Esophagus squamous epithelium (tissue), 5 donors: ENCODE results near the gene CFAP77. TPM values are rescaled to one million over a fixed set of nuclear protein-coding genes. Genes with fewer than 3 reads are reported as not detected.

ENCODE experiments used
- DNase-seq: peaks from one replicate; lab custom pipeline; 2025; lab: John Stamatoyannopoulos, UW
- H3K27ac ChIP-seq, 4 donors: fragments of 200-600 bp; sonication (generic); one replicate each; pipeline ENCODE4 v1.5.1; 2016 to 2019; ENCODE audit warnings: mild to moderate bottlenecking in 1 of 4
- H3K27me3 ChIP-seq, 4 donors: fragments of 200-600 bp; sonication (generic); 1 replicate in 3 of 4; 2 replicates in 1 of 4; pipeline versions ENCODE4 v1.5.1 to v1.6.0; 2017 to 2021; ENCODE audit warnings: antibody characterized with exemption in 1 of 4
- H3K36me3 ChIP-seq, 3 donors: fragments of 200-600 bp; sonication (generic); one replicate each; pipeline ENCODE4 v1.5.1; 2016 to 2019
- H3K4me1 ChIP-seq, 3 donors: fragments of 200-600 bp; sonication (generic); one replicate each; pipeline ENCODE4 v1.5.1; 2017 to 2019
- H3K4me3 ChIP-seq, 4 donors: fragments of 200-600 bp; sonication (generic); 1 replicate in 3 of 4; 2 replicates in 1 of 4; pipeline ENCODE4 v1.5.1; 2016 to 2019; ENCODE audit warnings: mild to moderate bottlenecking in 2 of 4, moderate library complexity in 1 of 4
- H3K9me3 ChIP-seq, 3 donors: fragments of 200-600 bp; sonication (generic); one replicate each; pipeline ENCODE4 v1.5.1; 2016 to 2019
- CTCF ChIP-seq, 6 experiments: fragments of 450-650 bp in 4 of 6; fragments of 200-600 bp in 2 of 6; sonication (generic) in 2 of 6; IDR thresholded peaks; one replicate each; pipeline ENCODE4 v1.5.1; 2016 to 2019; ENCODE audit warnings: antibody characterized with exemption in 6 of 6, mild to moderate bottlenecking in 4 of 6, moderate library complexity in 4 of 6
- POLR2A ChIP-seq, 4 donors: fragments of 450-650 bp; IDR thresholded peaks; one replicate each; pipeline ENCODE4 v1.6.1; 2017; ENCODE audit warnings: antibody characterized with exemption in 4 of 4, mild to moderate bottlenecking in 4 of 4, moderate library complexity in 3 of 4
- WGBS, 2 donors: methylation state at CpG; one replicate each; pipeline ENCODE4 v1.1.5; 2018; 5-methylcytosine and 5-hydroxymethylcytosine counted together
- intact Hi-C: fragments of 100-400 bp; cut with DNase I; formaldehyde crosslinking; loops from one replicate; pipeline ENCODE4 v1.15.0; 2022
- total RNA-seq, 4 donors: library from RNA; depleted of rRNA; stranded (reverse); fragments of >200 nt; gene quantifications; one replicate each; pipeline ENCODE4 v1.1.0, GENCODE V29; 2016
- donor health status: DM: yes; HTN: yes; CAD: no.

CFAP77 gene
- total RNA-seq, 4 donors from 2014 or later = not detected

GRCh38 chr9:132554755-132555154 is 144.7 kb downstream of the CFAP77 start:
- no peaks in the 10 kb centered on the region for H3K9me3 ChIP-seq
- no peak for TF ChIP-seq CTCF (IDR thresholded peaks at IDR 0.05)
- TF ChIP-seq POLR2A (IDR thresholded peaks at IDR 0.05) = no peak
- no peaks in the 10 kb centered on the region for H3K36me3 ChIP-seq
- no peak overlapping the region for H3K4me3 ChIP-seq
- intact Hi-C loops = no loop called here
- 88 to 89% methylated on average over 2 of the region's 2 CpGs for WGBS, 2 donors
- no peaks in the 10 kb centered on the region for H3K4me1 ChIP-seq
- H3K27ac ChIP-seq = no peak overlapping the region
- peaks cover 0 to 74% (median 0%) of the 10 kb centered on the region in 4 donors for H3K27me3 ChIP-seq
- DNase-seq = no peak

GRCh38 chr9:132555528-132555927 is 145.5 kb downstream of the CFAP77 start:
- Histone ChIP-seq H3K9me3 (no peaks in the 10 kb centered on the region), H3K4me3 (no peak overlapping the region), H3K27ac (no peak overlapping the region), H3K4me1 (no peaks in the 10 kb centered on the region), H3K36me3 (no peaks in the 10 kb centered on the region), H3K27me3 (peaks cover 0 to 77% (median 0%) of the 10 kb centered on the region in 4 donors)
- DNase-seq = no peak
- WGBS, 2 donors = 46 to 62% methylated on average over 6 to 8 of the region's 8 CpGs
- intact Hi-C loops = no loop called here
- TF ChIP-seq CTCF (IDR thresholded peaks at IDR 0.05) (no peak), POLR2A (IDR thresholded peaks at IDR 0.05) (no peak)

GRCh38 chr9:132556235-132556634 is 146.2 kb downstream of the CFAP77 start:
- no peak overlapping the region for H3K4me3 ChIP-seq
- intact Hi-C loops = no loop called here
- no peaks in the 10 kb centered on the region for H3K36me3 ChIP-seq
- peaks cover 0 to 77% (median 0%) of the 10 kb centered on the region in 4 donors for H3K27me3 ChIP-seq
- no peak overlapping the region for H3K27ac ChIP-seq
- 49 to 57% methylated on average over 4 to 5 of the region's 6 CpGs for WGBS, 2 donors
- TF ChIP-seq POLR2A (IDR thresholded peaks at IDR 0.05) (no peak), CTCF (IDR thresholded peaks at IDR 0.05) (no peak)
- no peaks in the 10 kb centered on the region for H3K9me3 ChIP-seq
- no peaks in the 10 kb centered on the region for H3K4me1 ChIP-seq
- no peak for DNase-seq

GRCh38 chr9:132556714-132557113 is 146.7 kb downstream of the CFAP77 start:
- Histone ChIP-seq H3K9me3 (no peaks in the 10 kb centered on the region), H3K27me3 (peaks cover 0 to 82% (median 0%) of the 10 kb centered on the region in 4 donors), H3K27ac (no peak overlapping the region), H3K36me3 (no peaks in the 10 kb centered on the region), H3K4me3 (no peak overlapping the region), H3K4me1 (no peaks in the 10 kb centered on the region)
- no peak for DNase-seq
- intact Hi-C loops = no loop called here
- 54 to 59% methylated on average over 20 to 26 of the region's 26 CpGs for WGBS, 2 donors
- TF ChIP-seq POLR2A (IDR thresholded peaks at IDR 0.05) (no peak), CTCF (IDR thresholded peaks at IDR 0.05) (no peak)

GRCh38 chr9:132557159-132557558 is 147.1 kb downstream of the CFAP77 start:
- Histone ChIP-seq H3K9me3 (no peaks in the 10 kb centered on the region), H3K4me3 (no peak overlapping the region), H3K27ac (no peak overlapping the region), H3K36me3 (no peaks in the 10 kb centered on the region), H3K27me3 (peaks cover 0 to 86% (median 0%) of the 10 kb centered on the region in 4 donors), H3K4me1 (no peaks in the 10 kb centered on the region)
- intact Hi-C loops = no loop called here
- WGBS, 2 donors = 64 to 96% methylated on average over 3 to 10 of the region's 15 CpGs
- no peak for DNase-seq
- no peak for TF ChIP-seq POLR2A (IDR thresholded peaks at IDR 0.05)
- TF ChIP-seq CTCF (IDR thresholded peaks at IDR 0.05) = no peak
